ENCODE results near the gene IWS1.
"Not testable (repeated sequence)": the region's sequence is repeated elsewhere in the genome, so short reads cannot be mapped to it uniquely, and the experiment has no call there.

Gene IWS1

DNA sequence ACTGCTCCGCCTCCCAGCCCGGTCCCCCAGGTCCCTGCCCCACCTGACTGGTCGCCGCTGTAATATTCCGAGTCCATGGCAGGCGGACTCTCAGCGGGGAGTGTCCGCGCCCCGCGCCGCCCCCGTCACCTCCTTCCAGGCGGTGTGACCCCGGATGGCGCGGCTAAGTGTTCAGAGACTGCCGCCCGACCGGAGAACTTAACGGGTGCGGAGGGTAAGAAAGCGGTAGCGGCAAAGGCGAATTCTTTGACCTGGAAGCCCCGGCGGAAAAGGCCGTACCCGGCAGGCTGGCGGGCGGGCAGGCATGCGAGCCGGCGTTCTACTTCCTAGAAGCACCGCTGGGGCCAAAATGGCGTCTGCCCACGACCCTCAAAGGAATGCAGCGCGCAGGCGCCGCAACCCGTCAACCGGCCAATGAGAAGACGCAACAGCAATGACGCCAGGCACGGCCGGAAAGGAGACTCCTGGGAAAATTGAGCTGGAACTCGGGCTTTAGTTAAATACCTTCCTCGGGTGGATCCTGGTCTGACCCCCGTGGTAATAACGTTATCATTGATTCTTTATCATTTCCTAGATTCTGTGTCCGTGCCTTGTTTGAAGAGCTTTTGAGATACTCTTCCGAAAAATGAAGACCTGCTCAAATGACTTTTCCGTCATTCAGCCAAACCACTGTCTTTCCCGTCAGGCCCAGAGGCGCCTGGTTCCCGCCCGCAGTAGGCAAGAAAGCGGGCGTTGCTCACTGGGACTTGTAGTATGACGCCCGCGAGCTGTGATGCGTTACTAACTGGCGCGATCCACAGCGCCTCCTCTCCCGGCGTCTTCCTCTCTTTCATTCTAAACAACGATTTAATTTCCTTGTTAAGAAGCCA is at the start of gene IWS1:
Gene IWS1, minus strand, starts transcription at position 358 of the 869 bp plus-strand sequence. Its CDS starts 281 bp downstream, at position 77.
- H3K36me3 ChIP-seq (ENCODE audit: control insufficient read depth in 2 of 2, insufficient read depth in 2 of 2, low read length in 2 of 2) = peaks cover 6 to 8% of the 10 kb centered on the region in 2 donors
- H3K4me1 ChIP-seq (ENCODE audit: control insufficient read depth, insufficient read depth, low read length) = peaks cover 17% of the 10 kb centered on the region
- H3K4me3 ChIP-seq (ENCODE audit: low read length in 2 of 2) = peak within 1 kb of the TSS; percentile 93 to 94
- H3K9ac ChIP-seq (ENCODE audit: low read length in 2 of 2) = peak within 1 kb of the TSS; percentile 94 to 95
- H3K27me3 ChIP-seq (ENCODE audit: control insufficient read depth in 1 of 2, insufficient read depth in 2 of 2, low read length in 2 of 2) = no peaks in the 10 kb centered on the region
- peak within 1 kb of the TSS; percentile 96 for H3K27ac ChIP-seq (ENCODE audit: low read length)
- no peaks in the 10 kb centered on the region for H3K9me3 ChIP-seq (ENCODE audit: control insufficient read depth in 2 of 2, low read length in 2 of 2)

GRCh38 chr2:127575941-127576432 is 49.7 kb upstream of the IWS1 start:
- H3K36me3 ChIP-seq (ENCODE audit: control insufficient read depth in 2 of 2, insufficient read depth in 2 of 2, low read length in 2 of 2) = no peaks in the 10 kb centered on the region
- H3K4me3 ChIP-seq (ENCODE audit: low read length in 2 of 2) = no peak overlapping the region
- no peaks in the 10 kb centered on the region for H3K27me3 ChIP-seq (ENCODE audit: control insufficient read depth in 1 of 2, insufficient read depth in 2 of 2, low read length in 2 of 2)
- H3K9ac ChIP-seq (ENCODE audit: low read length in 2 of 2) = no peak overlapping the region
- H3K27ac ChIP-seq (ENCODE audit: low read length) = no peak overlapping the region
- peaks cover 3% of the 10 kb centered on the region for H3K4me1 ChIP-seq (ENCODE audit: control insufficient read depth, insufficient read depth, low read length)
- no peaks in the 10 kb centered on the region for H3K9me3 ChIP-seq (ENCODE audit: control insufficient read depth in 2 of 2, low read length in 2 of 2)

GRCh38 chr2:127575185-127575765 is 49.0 kb upstream of the IWS1 start:
- Histone ChIP-seq H3K9me3 (ENCODE audit: control insufficient read depth in 2 of 2, low read length in 2 of 2) (no peaks in the 10 kb centered on the region), H3K9ac (ENCODE audit: low read length in 2 of 2) (no peak overlapping the region), H3K4me1 (ENCODE audit: control insufficient read depth, insufficient read depth, low read length) (peaks cover 3% of the 10 kb centered on the region), H3K36me3 (ENCODE audit: control insufficient read depth in 2 of 2, insufficient read depth in 2 of 2, low read length in 2 of 2) (no peaks in the 10 kb centered on the region), H3K4me3 (ENCODE audit: low read length in 2 of 2) (no peak overlapping the region), H3K27me3 (ENCODE audit: control insufficient read depth in 1 of 2, insufficient read depth in 2 of 2, low read length in 2 of 2) (no peaks in the 10 kb centered on the region), H3K27ac (ENCODE audit: low read length) (no peak overlapping the region)

DNA sequence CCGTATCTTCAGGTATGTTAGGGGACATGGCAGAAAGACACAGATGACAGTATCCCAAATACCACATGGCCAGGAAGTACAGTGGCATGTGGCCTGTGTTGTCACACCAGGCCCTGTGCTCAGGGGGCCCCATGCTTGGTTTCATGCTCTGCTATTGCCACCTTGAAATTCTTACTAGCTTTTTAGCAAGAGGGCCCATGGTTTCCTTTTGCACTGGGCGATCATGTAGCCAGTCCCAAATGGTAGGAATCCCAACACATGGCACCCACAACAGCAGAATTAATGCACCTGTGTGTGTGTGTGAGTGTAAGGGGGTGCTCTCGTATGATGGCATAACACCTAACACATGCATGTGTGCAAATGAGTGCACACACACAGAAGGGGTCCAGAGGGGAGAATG is 48.4 kb upstream of the IWS1 start:
- Histone ChIP-seq H3K9ac (ENCODE audit: low read length in 2 of 2) (no peak overlapping the region), H3K4me1 (ENCODE audit: control insufficient read depth, insufficient read depth, low read length) (peaks cover 3% of the 10 kb centered on the region), H3K9me3 (ENCODE audit: control insufficient read depth in 2 of 2, low read length in 2 of 2) (no peaks in the 10 kb centered on the region), H3K4me3 (ENCODE audit: low read length in 2 of 2) (no peak overlapping the region), H3K27ac (ENCODE audit: low read length) (no peak overlapping the region), H3K36me3 (ENCODE audit: control insufficient read depth in 2 of 2, insufficient read depth in 2 of 2, low read length in 2 of 2) (no peaks in the 10 kb centered on the region), H3K27me3 (ENCODE audit: control insufficient read depth in 1 of 2, insufficient read depth in 2 of 2, low read length in 2 of 2) (no peaks in the 10 kb centered on the region)

- peaks cover 8% of the 10 kb centered on the region for H3K4me1 ChIP-seq (ENCODE audit: control insufficient read depth, insufficient read depth, low read length)
Observed at GRCh38 chr2:127573771-127574170, 47.5 kb upstream of the IWS1 start.

GRCh38 chr2:127573298-127573697 is 47.0 kb upstream of the IWS1 start:
- no peak overlapping the region for H3K27ac ChIP-seq (ENCODE audit: low read length)
- no peaks in the 10 kb centered on the region for H3K36me3 ChIP-seq (ENCODE audit: control insufficient read depth in 2 of 2, insufficient read depth in 2 of 2, low read length in 2 of 2)

More at GRCh38 chr2:127573771-127574170, 47.5 kb upstream of the IWS1 start:
- H3K4me3 ChIP-seq (ENCODE audit: low read length in 2 of 2) = no peak overlapping the region
- no peaks in the 10 kb centered on the region for H3K9me3 ChIP-seq (ENCODE audit: control insufficient read depth in 2 of 2, low read length in 2 of 2)
- H3K36me3 ChIP-seq (ENCODE audit: control insufficient read depth in 2 of 2, insufficient read depth in 2 of 2, low read length in 2 of 2) = no peaks in the 10 kb centered on the region
- no peak overlapping the region for H3K9ac ChIP-seq (ENCODE audit: low read length in 2 of 2)
- H3K27ac ChIP-seq (ENCODE audit: low read length) = no peak overlapping the region
- no peaks in the 10 kb centered on the region for H3K27me3 ChIP-seq (ENCODE audit: control insufficient read depth in 1 of 2, insufficient read depth in 2 of 2, low read length in 2 of 2)

DNA sequence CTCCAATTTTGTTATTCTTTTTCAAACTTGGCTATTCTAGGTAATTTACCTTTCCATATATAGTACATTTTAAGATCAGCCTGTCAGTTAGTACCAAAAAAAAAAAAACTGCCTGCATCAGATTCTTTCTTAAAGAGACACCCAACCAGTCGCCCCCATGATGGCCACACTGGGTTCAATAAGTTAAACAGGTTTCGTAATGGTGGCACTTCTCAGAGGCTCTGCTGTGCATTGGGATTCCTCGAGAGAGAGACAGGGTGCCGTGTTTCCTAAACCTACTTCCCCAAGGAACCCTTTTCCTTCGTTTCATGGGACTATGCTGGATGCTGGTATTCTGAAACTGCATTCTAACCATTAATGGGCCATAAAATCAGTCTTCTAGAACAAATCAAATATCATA is 46.6 kb upstream of the IWS1 start:
- no peak overlapping the region for H3K4me3 ChIP-seq (ENCODE audit: low read length in 2 of 2)
- no peak overlapping the region for H3K9ac ChIP-seq (ENCODE audit: low read length in 2 of 2)
- H3K27me3 ChIP-seq (ENCODE audit: control insufficient read depth in 1 of 2, insufficient read depth in 2 of 2, low read length in 2 of 2) = no peaks in the 10 kb centered on the region
- peaks cover 8% of the 10 kb centered on the region for H3K4me1 ChIP-seq (ENCODE audit: control insufficient read depth, insufficient read depth, low read length)
- H3K36me3 ChIP-seq (ENCODE audit: control insufficient read depth in 2 of 2, insufficient read depth in 2 of 2, low read length in 2 of 2) = no peaks in the 10 kb centered on the region
- H3K27ac ChIP-seq (ENCODE audit: low read length) = no peak overlapping the region
- H3K9me3 ChIP-seq (ENCODE audit: control insufficient read depth in 2 of 2, low read length in 2 of 2) = no peaks in the 10 kb centered on the region

More at GRCh38 chr2:127573298-127573697, 47.0 kb upstream of the IWS1 start:
- no peaks in the 10 kb centered on the region for H3K9me3 ChIP-seq (ENCODE audit: control insufficient read depth in 2 of 2, low read length in 2 of 2)
- no peak overlapping the region for H3K4me3 ChIP-seq (ENCODE audit: low read length in 2 of 2)
- peaks cover 8% of the 10 kb centered on the region for H3K4me1 ChIP-seq (ENCODE audit: control insufficient read depth, insufficient read depth, low read length)
- no peaks in the 10 kb centered on the region for H3K27me3 ChIP-seq (ENCODE audit: control insufficient read depth in 1 of 2, insufficient read depth in 2 of 2, low read length in 2 of 2)
- H3K9ac ChIP-seq (ENCODE audit: low read length in 2 of 2) = no peak overlapping the region

- H3K27me3 ChIP-seq (ENCODE audit: control insufficient read depth in 1 of 2, insufficient read depth in 2 of 2, low read length in 2 of 2); H3K9ac ChIP-seq (ENCODE audit: low read length in 2 of 2); H3K4me1 ChIP-seq (ENCODE audit: control insufficient read depth, insufficient read depth, low read length); H3K9me3 ChIP-seq (ENCODE audit: control insufficient read depth in 2 of 2, low read length in 2 of 2); H3K4me3 ChIP-seq (ENCODE audit: low read length in 2 of 2); H3K27ac ChIP-seq (ENCODE audit: low read length); H3K36me3 ChIP-seq (ENCODE audit: control insufficient read depth in 2 of 2, insufficient read depth in 2 of 2, low read length in 2 of 2): not testable (repeated sequence)
Observed at GRCh38 chr2:127572352-127572751, 46.1 kb upstream of the IWS1 start.

- Histone ChIP-seq H3K4me3 (ENCODE audit: low read length in 2 of 2) (no peak overlapping the region), H3K36me3 (ENCODE audit: control insufficient read depth in 2 of 2, insufficient read depth in 2 of 2, low read length in 2 of 2) (no peaks in the 10 kb centered on the region), H3K9me3 (ENCODE audit: control insufficient read depth in 2 of 2, low read length in 2 of 2) (no peaks in the 10 kb centered on the region), H3K4me1 (ENCODE audit: control insufficient read depth, insufficient read depth, low read length) (peaks cover 5% of the 10 kb centered on the region), H3K27me3 (ENCODE audit: control insufficient read depth in 1 of 2, insufficient read depth in 2 of 2, low read length in 2 of 2) (no peaks in the 10 kb centered on the region), H3K9ac (ENCODE audit: low read length in 2 of 2) (no peak overlapping the region), H3K27ac (ENCODE audit: low read length) (no peak overlapping the region)
Observed at GRCh38 chr2:127570282-127571250, 44.3 kb upstream of the IWS1 start.

GRCh38 chr2:127569666-127570065 is 43.4 kb upstream of the IWS1 start:
- Histone ChIP-seq H3K27me3 (ENCODE audit: control insufficient read depth in 1 of 2, insufficient read depth in 2 of 2, low read length in 2 of 2) (no peaks in the 10 kb centered on the region), H3K9me3 (ENCODE audit: control insufficient read depth in 2 of 2, low read length in 2 of 2) (no peaks in the 10 kb centered on the region), H3K4me1 (ENCODE audit: control insufficient read depth, insufficient read depth, low read length) (peaks cover 5% of the 10 kb centered on the region), H3K4me3 (ENCODE audit: low read length in 2 of 2) (no peak overlapping the region), H3K27ac (ENCODE audit: low read length) (no peak overlapping the region), H3K9ac (ENCODE audit: low read length in 2 of 2) (no peak overlapping the region), H3K36me3 (ENCODE audit: control insufficient read depth in 2 of 2, insufficient read depth in 2 of 2, low read length in 2 of 2) (no peaks in the 10 kb centered on the region)
